GM12892 (cell line): ENCODE measurements around the gene CPB2.

Source experiments
- POLR2A ChIP-seq: IDR thresholded peaks from 2 replicates; pipeline ENCODE4 v1.6.1; 2011; ENCODE audit warnings: low read depth, low read length, control low read depth
- POLR2AphosphoS5 ChIP-seq: IDR thresholded peaks from 2 replicates; pipeline ENCODE4 v1.6.1; 2011; ENCODE audit warnings: low read depth, low read length, control low read depth

GRCh38 chr13:46085737-46086136 is 19.1 kb downstream of the CPB2 start:
- TF ChIP-seq POLR2AphosphoS5 (no peak), POLR2A (no peak)
